ENCODE data around the gene RACGAP1.

Gene RACGAP1

DNA sequence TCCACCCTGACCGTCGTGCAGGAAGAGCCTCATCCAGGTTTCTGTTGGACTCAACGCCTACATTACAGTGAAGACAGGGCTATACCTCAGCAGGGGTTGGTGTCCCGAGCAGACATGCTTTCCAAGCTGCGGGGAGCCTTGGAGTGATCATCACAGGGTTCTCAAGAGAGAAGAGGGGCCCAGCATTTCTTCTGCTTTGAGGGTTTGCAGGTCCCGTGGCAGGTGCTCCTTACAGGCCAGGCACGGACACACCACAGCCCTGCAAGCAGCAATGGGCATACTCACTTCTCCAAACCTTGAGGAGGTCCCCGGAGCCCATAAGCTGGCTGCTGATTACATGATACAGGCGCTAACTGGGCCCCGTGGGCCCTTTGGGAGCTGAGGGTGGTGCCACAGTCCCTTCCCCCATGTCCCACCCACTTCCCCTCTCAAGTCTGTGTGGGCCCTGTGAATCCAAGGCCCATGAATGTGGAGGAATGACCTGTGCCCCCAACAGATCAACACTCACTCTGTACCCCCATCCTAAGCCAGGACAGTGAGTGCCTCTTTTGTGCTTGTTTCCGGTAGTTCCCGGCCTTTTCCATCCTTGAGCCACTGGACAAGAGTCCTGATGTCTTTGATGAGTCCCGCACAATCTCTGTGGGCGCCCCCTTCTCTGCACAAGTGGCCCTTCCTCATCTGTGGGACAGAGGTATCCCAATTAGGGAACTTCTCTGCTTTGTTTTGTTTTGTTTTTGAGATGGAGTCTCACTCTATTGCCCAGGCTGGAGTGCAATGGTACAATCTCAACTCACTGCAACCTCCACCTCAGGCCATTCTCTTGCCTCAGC is 73.7 kb downstream of the RACGAP1 start:
- Histone ChIP-seq H3K36me3 (ENCODE audit: control insufficient read depth, insufficient read depth, low read length) (no peaks in the 10 kb centered on the region), H3K9me3 (ENCODE audit: control insufficient read depth, low read length) (no peaks in the 10 kb centered on the region), H3K27me3 (ENCODE audit: control insufficient read depth, insufficient read depth, low read length) (peaks cover 22% of the 10 kb centered on the region), H3K4me3 (ENCODE audit: low read length) (no peak overlapping the region), H3K4me1 (ENCODE audit: control insufficient read depth, insufficient read depth, low read length) (peaks cover 21% of the 10 kb centered on the region), H3K9ac (ENCODE audit: low read length) (no peak overlapping the region)

- H3K27me3 ChIP-seq (ENCODE audit: control insufficient read depth, insufficient read depth, low read length): peaks cover 12% of the 10 kb centered on the region
- no peak within 1 kb of the TSS for H3K4me3 ChIP-seq (ENCODE audit: low read length)
- no peaks in the 10 kb centered on the region for H3K36me3 ChIP-seq (ENCODE audit: control insufficient read depth, insufficient read depth, low read length)
- H3K9ac ChIP-seq (ENCODE audit: low read length): no peak within 1 kb of the TSS
- no peaks in the 10 kb centered on the region for H3K9me3 ChIP-seq (ENCODE audit: control insufficient read depth, low read length)
- peaks cover 25% of the 10 kb centered on the region for H3K4me1 ChIP-seq (ENCODE audit: control insufficient read depth, insufficient read depth, low read length)
These were observed 74.7 kb downstream of the RACGAP1 start, which contains the start of gene AQP2 for GRCh38 chr12:49950273-49951251. AQP2 (plus strand) TSS chr12:49950737; CDS start chr12:49950831, 94 bp downstream.

DNA sequence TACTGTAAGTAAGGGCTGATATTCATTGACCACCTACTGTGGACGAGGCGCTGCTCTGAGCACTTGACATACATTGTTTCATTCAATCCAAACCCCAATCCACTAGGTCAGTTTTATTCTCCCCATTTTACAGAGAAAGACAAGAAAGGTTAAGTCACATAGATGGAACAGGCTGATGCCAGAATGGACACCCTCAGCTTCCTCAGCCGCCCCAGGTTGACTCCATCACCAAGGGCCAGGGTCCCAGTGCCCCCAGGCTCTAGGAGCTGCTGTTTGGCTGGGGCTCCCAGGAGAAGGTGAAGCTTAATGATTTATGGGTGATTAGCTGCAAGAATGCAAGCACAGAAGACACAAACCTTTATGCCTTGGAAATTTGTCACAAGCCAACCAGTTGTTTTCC is 75.4 kb downstream of the RACGAP1 start:
- Histone ChIP-seq H3K9ac (ENCODE audit: low read length) (no peak overlapping the region), H3K27me3 (ENCODE audit: control insufficient read depth, insufficient read depth, low read length) (peaks cover 7% of the 10 kb centered on the region), H3K36me3 (ENCODE audit: control insufficient read depth, insufficient read depth, low read length) (no peaks in the 10 kb centered on the region), H3K4me3 (ENCODE audit: low read length) (no peak overlapping the region), H3K4me1 (ENCODE audit: control insufficient read depth, insufficient read depth, low read length) (peaks cover 30% of the 10 kb centered on the region), H3K9me3 (ENCODE audit: control insufficient read depth, low read length) (no peaks in the 10 kb centered on the region)

- H3K9ac ChIP-seq (ENCODE audit: low read length): no peak overlapping the region
- H3K4me1 ChIP-seq (ENCODE audit: control insufficient read depth, insufficient read depth, low read length): peaks cover 30% of the 10 kb centered on the region
- no peaks in the 10 kb centered on the region for H3K9me3 ChIP-seq (ENCODE audit: control insufficient read depth, low read length)
- H3K27me3 ChIP-seq (ENCODE audit: control insufficient read depth, insufficient read depth, low read length): peaks cover under 1% of the 10 kb centered on the region
- no peaks in the 10 kb centered on the region for H3K36me3 ChIP-seq (ENCODE audit: control insufficient read depth, insufficient read depth, low read length)
- no peak overlapping the region for H3K4me3 ChIP-seq (ENCODE audit: low read length)
These were observed 76.1 kb downstream of the RACGAP1 start for GRCh38 chr12:49948866-49949845.

DNA sequence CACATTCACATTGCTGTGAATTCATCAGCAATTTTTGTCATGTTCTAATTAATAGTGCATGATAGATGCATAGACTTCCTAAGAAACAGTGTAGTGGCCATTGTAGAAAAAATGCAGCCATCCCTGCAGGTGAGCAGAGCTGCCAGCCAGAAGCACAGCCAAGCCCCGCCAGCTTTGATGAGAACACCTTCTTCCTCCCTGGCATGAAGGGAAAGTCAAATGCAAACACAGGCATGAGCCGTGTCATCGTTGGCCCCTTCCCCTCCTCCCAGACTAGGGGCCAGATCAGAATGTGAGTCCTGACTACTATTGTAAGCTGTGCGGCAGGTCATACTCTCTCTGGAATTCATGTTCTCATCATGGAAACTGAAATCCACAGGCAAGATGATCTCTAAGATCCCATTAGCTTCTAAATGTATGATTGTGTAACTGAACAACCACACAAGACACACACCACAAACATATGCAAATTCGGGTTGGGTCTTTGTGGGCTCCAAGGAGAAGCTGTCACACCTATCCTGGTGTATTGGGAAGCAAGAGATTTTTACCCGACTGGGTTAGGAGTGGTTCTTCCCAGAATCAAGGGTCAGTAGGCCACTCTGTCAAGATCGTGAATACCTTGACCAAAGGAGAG is 77.6 kb downstream of the RACGAP1 start:
- Histone ChIP-seq H3K9me3 (ENCODE audit: control insufficient read depth, low read length) (no peaks in the 10 kb centered on the region), H3K36me3 (ENCODE audit: control insufficient read depth, insufficient read depth, low read length) (no peaks in the 10 kb centered on the region)

GRCh38 chr12:49946497-49946896 is 78.8 kb downstream of the RACGAP1 start:
- H3K4me3 ChIP-seq (ENCODE audit: low read length): no peak overlapping the region
- H3K9me3 ChIP-seq (ENCODE audit: control insufficient read depth, low read length): no peaks in the 10 kb centered on the region
- no peaks in the 10 kb centered on the region for H3K27me3 ChIP-seq (ENCODE audit: control insufficient read depth, insufficient read depth, low read length)
- H3K4me1 ChIP-seq (ENCODE audit: control insufficient read depth, insufficient read depth, low read length): peaks cover 27% of the 10 kb centered on the region
- H3K36me3 ChIP-seq (ENCODE audit: control insufficient read depth, insufficient read depth, low read length): no peaks in the 10 kb centered on the region
- no peak overlapping the region for H3K9ac ChIP-seq (ENCODE audit: low read length)

More for the DNA sequence above, 77.6 kb downstream of the RACGAP1 start:
- H3K4me1 ChIP-seq (ENCODE audit: control insufficient read depth, insufficient read depth, low read length): peaks cover 33% of the 10 kb centered on the region
- H3K9ac ChIP-seq (ENCODE audit: low read length): no peak overlapping the region
- no peak overlapping the region for H3K4me3 ChIP-seq (ENCODE audit: low read length)
- no peaks in the 10 kb centered on the region for H3K27me3 ChIP-seq (ENCODE audit: control insufficient read depth, insufficient read depth, low read length)

DNA sequence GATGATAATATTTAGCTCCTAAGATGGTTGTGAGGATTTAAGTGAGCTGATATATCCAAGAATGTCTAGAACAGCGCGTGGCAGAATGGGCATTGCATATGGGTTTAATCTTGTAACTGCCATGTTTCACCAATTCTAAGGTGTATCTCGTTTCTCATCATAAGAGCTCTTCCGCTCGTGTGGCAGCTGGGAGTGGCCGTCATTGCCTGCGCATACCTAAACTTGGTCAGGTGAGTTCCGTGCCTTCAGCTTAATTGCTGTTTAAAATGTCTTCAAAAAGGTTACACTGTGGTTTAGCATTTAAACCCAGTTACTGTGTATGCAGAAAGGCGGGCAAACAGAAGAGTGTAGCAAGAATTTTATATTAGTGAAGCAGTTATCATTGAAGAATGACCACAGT is 79.2 kb downstream of the RACGAP1 start:
- Histone ChIP-seq H3K4me3 (ENCODE audit: low read length) (no peak overlapping the region), H3K36me3 (ENCODE audit: control insufficient read depth, insufficient read depth, low read length) (no peaks in the 10 kb centered on the region), H3K9ac (ENCODE audit: low read length) (no peak overlapping the region), H3K4me1 (ENCODE audit: control insufficient read depth, insufficient read depth, low read length) (peaks cover 27% of the 10 kb centered on the region), H3K27me3 (ENCODE audit: control insufficient read depth, insufficient read depth, low read length) (no peaks in the 10 kb centered on the region), H3K9me3 (ENCODE audit: control insufficient read depth, low read length) (no peaks in the 10 kb centered on the region)

GRCh38 chr12:49945394-49946080 is 79.8 kb downstream of the RACGAP1 start:
- H3K9ac ChIP-seq (ENCODE audit: low read length): peak overlapping the region; percentile 57
- no peaks in the 10 kb centered on the region for H3K9me3 ChIP-seq (ENCODE audit: control insufficient read depth, low read length)
- H3K4me3 ChIP-seq (ENCODE audit: low read length): peak overlapping the region; percentile 9
- no peaks in the 10 kb centered on the region for H3K27me3 ChIP-seq (ENCODE audit: control insufficient read depth, insufficient read depth, low read length)
- peaks cover 24% of the 10 kb centered on the region for H3K4me1 ChIP-seq (ENCODE audit: control insufficient read depth, insufficient read depth, low read length)
- no peaks in the 10 kb centered on the region for H3K36me3 ChIP-seq (ENCODE audit: control insufficient read depth, insufficient read depth, low read length)

DNA sequence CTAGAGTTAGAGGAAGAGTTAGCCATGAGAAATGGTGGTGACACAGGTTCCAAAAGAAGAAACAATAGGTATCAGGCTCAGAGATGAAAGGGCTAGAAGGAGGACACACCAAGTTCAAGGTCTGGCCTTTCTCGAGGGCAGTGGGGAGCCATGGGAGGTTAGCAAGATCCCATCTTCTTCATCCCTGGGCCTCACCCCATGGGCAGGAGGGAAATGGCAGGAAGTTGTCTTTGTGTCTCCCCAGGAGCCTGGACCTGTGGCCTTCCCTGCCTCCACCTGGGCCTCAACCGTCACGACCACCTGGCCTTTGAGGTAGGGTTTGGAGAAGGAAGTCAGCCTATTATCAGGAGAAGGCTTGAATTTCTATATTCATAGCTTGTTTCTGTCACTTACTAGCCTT is 80.6 kb downstream of the RACGAP1 start:
- H3K27me3 ChIP-seq (ENCODE audit: control insufficient read depth, insufficient read depth, low read length): no peaks in the 10 kb centered on the region
- H3K4me3 ChIP-seq (ENCODE audit: low read length): no peak overlapping the region
- no peak overlapping the region for H3K9ac ChIP-seq (ENCODE audit: low read length)
- no peaks in the 10 kb centered on the region for H3K36me3 ChIP-seq (ENCODE audit: control insufficient read depth, insufficient read depth, low read length)
- peaks cover 21% of the 10 kb centered on the region for H3K4me1 ChIP-seq (ENCODE audit: control insufficient read depth, insufficient read depth, low read length)
- H3K9me3 ChIP-seq (ENCODE audit: control insufficient read depth, low read length): no peaks in the 10 kb centered on the region

DNA sequence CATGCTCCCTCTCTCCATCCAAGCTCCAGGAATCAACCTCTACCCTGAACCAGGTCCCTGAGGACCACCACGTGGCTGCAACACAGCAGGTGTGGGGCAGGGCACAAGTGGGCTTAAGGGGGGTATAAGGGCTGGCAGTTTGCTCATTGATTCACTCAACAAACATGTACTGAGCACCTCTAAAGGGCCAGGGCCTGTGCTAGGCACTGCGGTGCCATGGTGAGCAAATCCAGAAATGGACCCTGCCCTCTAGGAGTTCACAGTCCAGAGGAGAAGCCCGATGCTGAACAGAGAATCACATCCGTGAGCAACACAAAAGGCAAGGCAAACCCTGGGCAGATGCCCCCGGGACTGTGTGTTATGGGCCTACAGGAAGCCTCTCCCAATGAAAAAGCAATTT is 81.2 kb downstream of the RACGAP1 start:
- no peaks in the 10 kb centered on the region for H3K27me3 ChIP-seq (ENCODE audit: control insufficient read depth, insufficient read depth, low read length)
- no peak overlapping the region for H3K9ac ChIP-seq (ENCODE audit: low read length)
- H3K36me3 ChIP-seq (ENCODE audit: control insufficient read depth, insufficient read depth, low read length): no peaks in the 10 kb centered on the region
- H3K4me3 ChIP-seq (ENCODE audit: low read length): no peak overlapping the region
- no peaks in the 10 kb centered on the region for H3K9me3 ChIP-seq (ENCODE audit: control insufficient read depth, low read length)
- peaks cover 24% of the 10 kb centered on the region for H3K4me1 ChIP-seq (ENCODE audit: control insufficient read depth, insufficient read depth, low read length)
